Liver (tissue), 9 donors: ENCODE measurements around the gene RTN4RL2. TPM values are rescaled to one million over a fixed set of nuclear protein-coding genes. Genes with fewer than 3 reads are reported as not detected.

ENCODE experiments used
- DNase-seq: peaks from one replicate; pipeline ENCODE4 v3.0.0-alpha.2; 2017; ENCODE audit warnings: low spot score
- H3K27ac ChIP-seq, 2 donors: one replicate each; pipeline ENCODE4 v1.7.0; 2013; ENCODE audit warnings: inconsistent platforms in 2 of 2, low read length in 2 of 2, control low read depth in 1 of 2, low read depth in 1 of 2, mild to moderate bottlenecking in 1 of 2
- H3K27me3 ChIP-seq, 4 donors: one replicate each; pipeline versions ENCODE4 v1.6.1 to v1.7.0; 2013; ENCODE audit warnings: low read length in 3 of 4, inconsistent platforms in 1 of 4, mild to moderate bottlenecking in 1 of 4, moderate library complexity in 1 of 4; ENCODE audit not compliant: control insufficient read depth in 4 of 4, insufficient read depth in 4 of 4
- H3K36me3 ChIP-seq, 4 donors: one replicate each; pipeline versions ENCODE4 v1.6.1 to v1.7.0; 2013; ENCODE audit warnings: low read length in 3 of 4, mild to moderate bottlenecking in 3 of 4, low read depth in 1 of 4, moderate library complexity in 1 of 4; ENCODE audit not compliant: control insufficient read depth in 4 of 4, insufficient read depth in 3 of 4
- H3K4me1 ChIP-seq, 4 donors: one replicate each; pipeline versions ENCODE4 v1.6.1 to v1.7.0; 2013; ENCODE audit warnings: low read length in 3 of 4, mild to moderate bottlenecking in 3 of 4, moderate library complexity in 1 of 4; ENCODE audit not compliant: control insufficient read depth in 4 of 4, insufficient read depth in 4 of 4
- H3K4me3 ChIP-seq, 3 donors: one replicate each; pipeline versions ENCODE4 v1.6.1 to v1.7.0; 2013; ENCODE audit warnings: low read length in 3 of 3, control low read depth in 1 of 3, low read depth in 1 of 3, mild to moderate bottlenecking in 1 of 3
- H3K9ac ChIP-seq, 2 donors: one replicate each; pipeline ENCODE4 v1.7.0; 2013; ENCODE audit warnings: low read length in 2 of 2, mild to moderate bottlenecking in 2 of 2, moderate library complexity in 2 of 2, control low read depth in 1 of 2, low read depth in 1 of 2
- H3K9me3 ChIP-seq, 4 donors: one replicate each; pipeline versions ENCODE4 v1.6.1 to v1.7.0; 2013; ENCODE audit warnings: low read length in 3 of 4; ENCODE audit not compliant: control insufficient read depth in 4 of 4
- ATF3 ChIP-seq: IDR thresholded peaks from 2 replicates; pipeline ENCODE4 v1.6.1; 2016; ENCODE audit warnings: antibody characterized with exemption
- EGR1 ChIP-seq, 2 donors: IDR thresholded peaks; 2 replicates each; pipeline ENCODE4 v1.6.1; 2016 to 2018; ENCODE audit warnings: antibody characterized with exemption in 2 of 2, low read depth in 2 of 2
- FOXA1 ChIP-seq: IDR thresholded peaks from 2 replicates; pipeline ENCODE4 v1.6.1; 2016; ENCODE audit warnings: antibody characterized with exemption
- FOXA2 ChIP-seq: IDR thresholded peaks from 2 replicates; pipeline ENCODE4 v1.6.1; 2016; ENCODE audit warnings: antibody characterized with exemption
- GABPA ChIP-seq, 2 donors: IDR thresholded peaks in 1 of 2; conservative IDR thresholded peaks in 1 of 2; 2 replicates each; pipeline ENCODE4 v1.6.1; 2016; ENCODE audit warnings: antibody characterized with exemption in 2 of 2, mild to moderate bottlenecking in 1 of 2, moderate library complexity in 1 of 2
- HNF4A ChIP-seq, 2 donors: conservative IDR thresholded peaks; 2 replicates each; pipeline ENCODE4 v1.6.1; 2016; ENCODE audit warnings: antibody characterized with exemption in 2 of 2, mild to moderate bottlenecking in 2 of 2
- HNF4G ChIP-seq: IDR thresholded peaks from 2 replicates; pipeline ENCODE4 v1.6.1; 2016; ENCODE audit warnings: antibody characterized with exemption
- JUND ChIP-seq, 2 donors: IDR thresholded peaks; 2 replicates each; pipeline ENCODE4 v1.6.1; 2016; ENCODE audit warnings: antibody characterized with exemption in 2 of 2
- MAX ChIP-seq: IDR thresholded peaks from 2 replicates; pipeline ENCODE4 v1.6.1; 2016; ENCODE audit warnings: antibody characterized with exemption
- NR2F2 ChIP-seq: IDR thresholded peaks from 2 replicates; pipeline ENCODE4 v1.6.1; 2016; ENCODE audit warnings: antibody characterized with exemption
- RAD21 ChIP-seq, 2 donors: IDR thresholded peaks; 2 replicates each; pipeline ENCODE4 v1.6.1; 2016; ENCODE audit warnings: antibody characterized with exemption in 2 of 2, mild to moderate bottlenecking in 2 of 2
- RXRA ChIP-seq, 2 donors: IDR thresholded peaks; 2 replicates each; pipeline ENCODE4 v1.6.1; 2017 to 2018; ENCODE audit warnings: antibody characterized with exemption in 2 of 2, mild to moderate bottlenecking in 1 of 2
- SP1 ChIP-seq: IDR thresholded peaks from 2 replicates; pipeline ENCODE4 v1.6.1; 2018; ENCODE audit warnings: antibody characterized with exemption, mild to moderate bottlenecking
- TAF1 ChIP-seq: conservative IDR thresholded peaks from 2 replicates; pipeline ENCODE4 v1.6.1; 2016; ENCODE audit warnings: antibody characterized with exemption, mild to moderate bottlenecking
- YY1 ChIP-seq: IDR thresholded peaks from 2 replicates; pipeline ENCODE4 v1.6.1; 2016; ENCODE audit warnings: antibody characterized with exemption, mild to moderate bottlenecking
- ZBTB33 ChIP-seq: IDR thresholded peaks from 2 replicates; pipeline ENCODE4 v1.6.1; 2016; ENCODE audit warnings: antibody characterized with exemption
- WGBS: extraction: QIAGEN DNeasy Blood & Tissue Kit; methylation state at CpG from one replicate; pipeline ENCODE4 v1.1.7; 2013; 5-methylcytosine and 5-hydroxymethylcytosine counted together
- polyA plus RNA-seq, 2 donors: library from polyadenylated mRNA; stranded (reverse) in 1 of 2; unstranded in 1 of 2; fragments of 200-250 nt in 1 of 2; fragments of >200 nt in 1 of 2; fragmentation: Nextera tagmentation in 1 of 2; extraction: Ambion mirVana in 1 of 2; gene quantifications; one replicate each; pipeline versions ENCODE4 v1.2.1 to v1.2.3, GENCODE V29; 2013 to 2015
- total RNA-seq, 2 donors: library from RNA; depleted of rRNA; stranded (reverse); fragments of >200 nt; gene quantifications; one replicate each; pipeline ENCODE4 v1.2.3, GENCODE V29; 2014
- TF ChIP-seq, protein P1 (sequence below): IDR thresholded peaks from 2 replicates; pipeline ENCODE4 v1.6.1; 2016; ENCODE audit warnings: antibody characterized with exemption, mild to moderate bottlenecking
- TF ChIP-seq, protein P2 (sequence below): fragments of 150-350 bp; IDR thresholded peaks from 2 replicates; pipeline ENCODE4 v1.5.1; 2017; ENCODE audit warnings: improper control_type of control experiment, low read depth, low read length; ENCODE audit not compliant: missing input control
- donor health status: healthy.
- donor health status: healthy.
- donor health status: healthy.
- donor health status: healthy.
- donor health status: healthy.

Gene RTN4RL2
- total and polyA plus RNA-seq, 4 donors, result 0.75 to 18.1 (median 3.2) TPM

DNA sequence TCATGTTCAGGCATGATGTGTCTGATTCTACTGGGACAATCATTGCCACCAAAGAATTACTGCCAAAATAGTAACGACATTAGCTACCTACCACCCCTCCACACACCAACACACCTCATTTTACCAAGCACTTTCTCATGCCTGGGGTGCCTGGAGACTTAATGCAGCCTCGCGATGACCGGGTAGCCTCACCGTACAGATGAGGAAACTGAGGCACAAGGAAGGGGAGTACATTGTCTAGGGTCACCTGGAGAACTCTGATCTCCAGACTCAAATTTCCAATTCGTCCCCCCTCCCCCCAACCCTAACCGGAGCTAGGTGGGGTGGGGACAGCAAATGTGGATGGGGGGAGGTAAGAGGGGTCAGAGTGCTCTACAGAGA is 2.7 kb upstream of the RTN4RL2 start:
- Histone ChIP-seq H3K36me3 (no peaks in the 10 kb centered on the region), H3K27me3 (no peaks in the 10 kb centered on the region), H3K27ac (peak overlapping the region; percentile 83 to 84), H3K9me3 (no peaks in the 10 kb centered on the region), H3K4me1 (peaks cover 26 to 65% (median 58%) of the 10 kb centered on the region in 4 donors), H3K9ac (no peak overlapping the region), H3K4me3 (no peak overlapping the region)
- 39% methylated on average over 7 of the region's 7 CpGs for WGBS
- TF ChIP-seq FOXA2 (no peak), JUND (IDR thresholded peaks at IDR 0.05) (no peak), MAX (no peak), RAD21 (IDR thresholded peaks at IDR 0.05) (no peak), ATF3 (no peak), NR2F2 (no peak), SP1 (no peak), HNF4A (conservative IDR thresholded peaks at IDR 0.05) (no peak), GABPA (IDR thresholded peaks at IDR 0.05 in 1 of 2, conservative IDR thresholded peaks at IDR 0.05 in 1 of 2) (no peak), TAF1 (no peak), EGR1 (IDR thresholded peaks at IDR 0.05; ENCODE audit: low read depth in 2 of 2) (no peak), RXRA (IDR thresholded peaks at IDR 0.05) (no peak), HNF4G (no peak), YY1 (no peak), ZBTB33 (no peak), FOXA1 (no peak)
- TF ChIP-seq, protein P1, sequence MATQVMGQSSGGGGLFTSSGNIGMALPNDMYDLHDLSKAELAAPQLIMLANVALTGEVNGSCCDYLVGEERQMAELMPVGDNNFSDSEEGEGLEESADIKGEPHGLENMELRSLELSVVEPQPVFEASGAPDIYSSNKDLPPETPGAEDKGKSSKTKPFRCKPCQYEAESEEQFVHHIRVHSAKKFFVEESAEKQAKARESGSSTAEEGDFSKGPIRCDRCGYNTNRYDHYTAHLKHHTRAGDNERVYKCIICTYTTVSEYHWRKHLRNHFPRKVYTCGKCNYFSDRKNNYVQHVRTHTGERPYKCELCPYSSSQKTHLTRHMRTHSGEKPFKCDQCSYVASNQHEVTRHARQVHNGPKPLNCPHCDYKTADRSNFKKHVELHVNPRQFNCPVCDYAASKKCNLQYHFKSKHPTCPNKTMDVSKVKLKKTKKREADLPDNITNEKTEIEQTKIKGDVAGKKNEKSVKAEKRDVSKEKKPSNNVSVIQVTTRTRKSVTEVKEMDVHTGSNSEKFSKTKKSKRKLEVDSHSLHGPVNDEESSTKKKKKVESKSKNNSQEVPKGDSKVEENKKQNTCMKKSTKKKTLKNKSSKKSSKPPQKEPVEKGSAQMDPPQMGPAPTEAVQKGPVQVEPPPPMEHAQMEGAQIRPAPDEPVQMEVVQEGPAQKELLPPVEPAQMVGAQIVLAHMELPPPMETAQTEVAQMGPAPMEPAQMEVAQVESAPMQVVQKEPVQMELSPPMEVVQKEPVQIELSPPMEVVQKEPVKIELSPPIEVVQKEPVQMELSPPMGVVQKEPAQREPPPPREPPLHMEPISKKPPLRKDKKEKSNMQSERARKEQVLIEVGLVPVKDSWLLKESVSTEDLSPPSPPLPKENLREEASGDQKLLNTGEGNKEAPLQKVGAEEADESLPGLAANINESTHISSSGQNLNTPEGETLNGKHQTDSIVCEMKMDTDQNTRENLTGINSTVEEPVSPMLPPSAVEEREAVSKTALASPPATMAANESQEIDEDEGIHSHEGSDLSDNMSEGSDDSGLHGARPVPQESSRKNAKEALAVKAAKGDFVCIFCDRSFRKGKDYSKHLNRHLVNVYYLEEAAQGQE, result no peak
- TF ChIP-seq, protein P2, sequence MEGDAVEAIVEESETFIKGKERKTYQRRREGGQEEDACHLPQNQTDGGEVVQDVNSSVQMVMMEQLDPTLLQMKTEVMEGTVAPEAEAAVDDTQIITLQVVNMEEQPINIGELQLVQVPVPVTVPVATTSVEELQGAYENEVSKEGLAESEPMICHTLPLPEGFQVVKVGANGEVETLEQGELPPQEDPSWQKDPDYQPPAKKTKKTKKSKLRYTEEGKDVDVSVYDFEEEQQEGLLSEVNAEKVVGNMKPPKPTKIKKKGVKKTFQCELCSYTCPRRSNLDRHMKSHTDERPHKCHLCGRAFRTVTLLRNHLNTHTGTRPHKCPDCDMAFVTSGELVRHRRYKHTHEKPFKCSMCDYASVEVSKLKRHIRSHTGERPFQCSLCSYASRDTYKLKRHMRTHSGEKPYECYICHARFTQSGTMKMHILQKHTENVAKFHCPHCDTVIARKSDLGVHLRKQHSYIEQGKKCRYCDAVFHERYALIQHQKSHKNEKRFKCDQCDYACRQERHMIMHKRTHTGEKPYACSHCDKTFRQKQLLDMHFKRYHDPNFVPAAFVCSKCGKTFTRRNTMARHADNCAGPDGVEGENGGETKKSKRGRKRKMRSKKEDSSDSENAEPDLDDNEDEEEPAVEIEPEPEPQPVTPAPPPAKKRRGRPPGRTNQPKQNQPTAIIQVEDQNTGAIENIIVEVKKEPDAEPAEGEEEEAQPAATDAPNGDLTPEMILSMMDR, result no peak
- DNase-seq, result no peak
